NCI-H460 (cell line): Measurements from ENCODE around the gene LYPD4. TPM values are rescaled to one million over a fixed set of nuclear protein-coding genes. Genes with fewer than 3 reads are reported as not detected.

Experiments used
- DNase-seq: peaks from one replicate; pipeline ENCODE4 v3.0.0-alpha.2; 2016; ENCODE audit warnings: low read depth; ENCODE audit errors: extremely low read depth
- polyA plus RNA-seq: library from polyadenylated mRNA; depleted of rRNA; stranded (reverse); fragments of >200 nt; gene quantifications from 2 replicates; pipeline ENCODE4 v1.2.3, GENCODE V29; 2014; cell fraction: nucleus; rRNA removed
- total RNA-seq: library from RNA; depleted of rRNA; stranded (reverse); fragments of >200 nt; shearing (Covaris generic); gene quantifications from 2 replicates; pipeline ENCODE4 v1.2.3, GENCODE V29; 2014; rRNA removed

LYPD4 gene, protein sequence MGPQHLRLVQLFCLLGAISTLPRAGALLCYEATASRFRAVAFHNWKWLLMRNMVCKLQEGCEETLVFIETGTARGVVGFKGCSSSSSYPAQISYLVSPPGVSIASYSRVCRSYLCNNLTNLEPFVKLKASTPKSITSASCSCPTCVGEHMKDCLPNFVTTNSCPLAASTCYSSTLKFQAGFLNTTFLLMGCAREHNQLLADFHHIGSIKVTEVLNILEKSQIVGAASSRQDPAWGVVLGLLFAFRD
- not detected in 2 replicates for total RNA-seq
- not detected in 2 replicates for polyA plus RNA-seq

DNA sequence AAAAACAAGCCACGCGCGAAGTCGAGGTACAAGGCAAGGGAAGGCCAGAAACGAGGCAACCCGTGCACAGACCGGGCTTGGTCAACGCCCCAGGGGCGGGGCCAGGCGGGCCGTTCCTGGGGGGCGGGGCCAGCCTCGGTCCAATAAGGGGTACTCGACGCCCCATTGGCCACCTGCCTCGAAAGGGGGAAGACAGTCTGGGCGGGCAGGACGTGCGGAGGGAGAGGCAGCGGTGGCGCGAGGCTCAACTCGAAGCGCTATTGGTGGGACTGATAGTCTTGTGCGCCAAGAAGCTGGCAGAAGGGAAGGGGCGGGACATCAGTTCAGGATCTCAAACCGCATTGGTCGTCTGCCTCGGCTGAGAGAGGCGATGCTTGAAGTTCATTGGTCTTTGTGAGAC, at the start of gene LYPD4:
LYPD4 (minus strand) TSS at position 83 of the 400 bp plus-strand sequence. CDS start 5,398 bp downstream, outside the sequence.
- DNase-seq = no peak

DNA sequence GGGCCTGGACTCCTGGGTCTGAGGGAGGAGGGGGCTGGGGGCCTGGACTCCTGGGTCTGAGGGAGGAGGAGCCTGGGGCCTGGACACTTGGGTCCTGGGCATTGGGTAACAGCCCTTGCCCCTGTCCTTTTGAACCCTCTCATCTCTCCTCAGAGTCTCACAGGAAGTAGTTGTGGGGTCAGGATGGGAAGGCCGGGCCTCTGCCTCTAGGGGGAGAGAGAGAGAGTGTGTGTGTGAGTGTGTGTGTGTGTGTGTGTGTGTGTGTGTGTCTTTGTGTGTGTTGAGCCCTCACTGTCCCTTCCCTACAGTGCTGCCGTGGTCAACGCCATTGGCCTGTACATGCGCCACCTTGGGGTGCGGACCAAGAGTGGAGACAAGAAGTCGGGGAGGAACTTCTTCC, 49.4 kb upstream of the LYPD4 start:
- DNase-seq = no peak

DNA sequence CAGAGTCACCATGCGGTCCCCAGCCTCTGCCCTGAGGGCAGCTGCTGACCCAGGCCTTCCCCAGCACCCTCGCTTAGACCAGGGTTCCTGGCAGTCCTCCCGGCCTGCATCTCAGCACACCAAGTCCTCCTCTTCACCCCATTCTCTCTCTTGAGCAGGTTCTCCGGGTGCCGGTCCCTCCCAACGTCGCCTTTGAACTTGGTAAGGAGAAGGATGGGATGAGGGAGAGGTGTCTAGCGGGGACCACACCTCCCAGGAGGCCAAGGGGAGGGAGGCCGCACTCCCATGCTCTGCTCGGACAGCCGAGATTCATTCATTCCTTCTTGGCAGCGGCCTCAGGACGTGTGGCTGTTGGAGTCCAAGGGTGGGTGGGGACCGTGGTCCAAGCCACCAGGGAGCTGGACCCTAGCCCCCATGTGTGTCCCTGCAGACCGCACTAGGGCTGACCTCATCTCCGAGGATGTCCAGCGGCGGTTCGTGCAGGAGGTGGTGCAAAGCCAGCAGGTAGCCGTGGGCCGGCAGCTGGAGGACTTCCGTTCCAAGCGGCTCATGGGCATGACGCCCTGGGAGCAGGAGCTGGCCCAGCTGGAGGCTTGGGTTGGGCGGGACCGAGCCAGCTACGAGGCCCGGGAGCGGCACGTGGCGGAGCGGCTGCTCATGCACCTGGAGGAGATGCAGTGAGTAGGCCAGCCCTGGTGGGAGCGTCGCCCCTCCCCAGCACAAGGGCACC, 47.9 kb upstream of the LYPD4 start:
- DNase-seq = no peak

DNA sequence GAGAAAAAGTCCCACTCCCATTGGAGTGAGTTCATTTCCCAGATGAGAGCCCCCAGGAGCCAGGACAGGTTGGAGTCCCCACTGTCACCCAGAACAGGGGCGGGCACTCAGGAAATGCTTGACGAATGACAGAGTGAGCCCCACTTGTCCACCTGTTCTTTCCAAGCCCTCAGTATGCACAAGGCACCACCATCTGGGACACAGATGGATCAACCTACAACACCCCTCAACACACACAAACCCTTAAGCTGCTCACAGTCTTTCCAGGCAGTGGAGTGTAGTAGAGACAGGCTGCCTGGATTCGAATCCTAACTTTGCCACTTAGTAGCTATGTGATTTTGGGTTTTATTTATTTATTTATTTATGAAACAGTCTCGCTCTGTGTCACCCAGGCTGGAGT, 46.5 kb upstream of the LYPD4 start:
- no peak for DNase-seq

DNA sequence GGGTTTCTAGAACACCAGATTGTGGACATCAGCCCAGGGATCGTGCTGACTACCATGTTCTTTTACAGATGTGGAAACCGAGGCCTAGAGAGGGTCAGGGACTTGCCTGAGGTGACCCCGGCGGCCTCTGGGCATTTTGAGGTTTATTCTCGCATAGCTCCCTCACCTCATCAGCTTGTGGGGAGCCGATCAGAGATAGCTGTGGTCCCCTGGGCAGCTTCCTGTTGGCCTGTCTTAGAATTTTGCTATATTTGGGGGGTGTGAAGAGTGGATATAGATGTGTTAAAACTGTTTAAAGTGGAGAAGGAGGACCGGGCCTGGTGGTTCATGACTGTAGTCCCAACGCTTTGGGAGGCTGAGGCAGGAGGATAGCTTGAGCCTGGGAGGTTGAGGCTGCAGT, 45.4 kb upstream of the LYPD4 start:
- no peak for DNase-seq

DNA sequence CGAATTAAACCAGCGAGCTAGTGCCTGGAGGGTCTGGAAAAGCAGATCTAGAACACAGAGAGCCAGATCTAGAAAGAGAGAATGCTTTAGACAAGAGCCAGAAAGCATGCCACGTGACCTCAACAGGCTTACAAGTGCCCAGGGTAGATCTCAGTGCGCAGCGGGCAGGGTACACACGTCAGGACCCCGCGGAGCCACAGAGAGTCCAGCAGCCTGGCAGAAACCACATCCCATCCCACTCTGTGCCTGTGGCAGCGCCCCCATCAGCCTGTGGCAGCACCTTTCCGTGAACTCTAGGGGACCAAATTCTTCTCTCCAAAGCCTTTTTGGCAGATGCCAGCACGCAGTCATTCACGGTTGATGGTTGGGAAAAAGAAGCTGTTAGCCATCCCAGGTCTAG, 44.4 kb upstream of the LYPD4 start:
- DNase-seq = no peak

DNA sequence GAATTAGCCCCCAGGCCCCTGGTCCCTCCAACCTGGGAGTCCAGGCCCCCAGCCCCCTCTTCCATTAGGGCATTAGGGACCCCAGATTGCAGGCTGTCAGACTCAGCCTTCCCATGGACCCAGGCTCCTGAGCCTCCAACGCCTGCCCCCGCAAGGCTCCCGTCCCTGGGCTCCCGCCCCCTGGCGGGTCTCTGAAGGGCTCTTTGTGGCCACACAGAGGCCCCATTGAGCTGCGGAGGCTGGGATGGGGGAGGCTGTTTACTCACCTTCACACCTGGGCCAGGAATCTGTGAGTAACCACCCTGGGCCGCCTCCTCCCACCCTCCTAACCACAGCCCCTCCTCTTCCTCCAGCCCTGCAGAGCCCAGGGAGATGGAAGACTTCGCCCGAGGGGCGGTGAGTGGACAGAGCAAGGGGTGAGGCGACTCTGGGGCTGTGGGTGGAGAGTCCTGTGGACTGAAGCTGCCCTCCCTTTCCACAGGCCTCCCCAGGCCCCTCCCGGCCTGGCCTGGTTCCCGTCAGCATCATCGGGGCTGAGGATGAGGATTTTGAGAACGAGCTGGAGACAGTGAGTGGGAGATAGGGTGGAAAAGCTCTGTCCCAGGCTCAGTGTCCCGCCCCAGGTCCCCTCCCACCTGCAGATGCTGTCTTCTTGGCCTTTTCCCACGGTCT, 43.4 kb upstream of the LYPD4 start:
- no peak for DNase-seq

DNA sequence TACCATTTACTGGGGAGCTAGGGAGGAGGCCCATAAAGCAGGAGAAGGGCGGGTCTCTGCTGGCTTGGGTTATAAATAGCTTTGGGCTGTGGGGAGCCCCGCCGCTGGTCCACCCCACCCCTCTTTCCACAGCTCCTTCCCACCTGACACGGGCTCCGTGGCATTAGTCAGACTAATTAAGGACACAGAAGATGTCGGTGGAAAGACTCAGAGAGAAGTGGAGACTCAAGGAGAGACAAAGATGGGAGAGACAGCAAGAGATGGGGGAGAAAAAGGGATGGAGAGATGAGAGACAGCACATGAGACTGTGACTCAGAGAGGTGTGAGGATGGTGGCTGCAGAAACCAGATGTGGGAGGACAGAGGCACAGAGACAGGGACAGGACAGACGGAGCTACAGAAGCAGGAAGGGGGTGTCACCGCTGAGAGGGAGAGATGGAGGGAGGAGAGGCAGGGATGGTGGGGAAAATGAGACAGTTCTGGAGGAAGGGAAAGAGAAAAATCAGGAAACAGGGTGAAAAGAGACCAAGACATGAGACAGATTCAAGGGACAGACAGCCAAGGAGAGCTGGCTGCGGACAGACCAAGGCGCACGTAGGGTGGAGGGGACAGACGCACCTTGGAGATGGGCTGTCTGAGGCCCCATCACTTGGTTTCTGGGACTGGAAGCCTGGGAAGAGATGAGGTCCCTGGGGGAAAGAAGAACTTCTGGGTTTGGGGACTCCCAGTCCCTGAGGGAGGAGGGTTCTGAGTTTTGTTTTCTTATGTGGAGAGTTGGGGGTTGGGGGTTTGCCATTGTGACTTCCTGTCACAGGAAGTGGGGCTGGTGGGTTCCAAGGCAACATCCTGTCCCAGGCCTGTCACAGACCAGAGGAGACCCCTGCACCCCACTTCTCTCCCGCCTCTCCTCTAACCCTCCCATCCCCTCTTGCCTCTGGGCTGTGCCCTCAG, 42.6 kb upstream of the LYPD4 start:
- no peak for DNase-seq

DNA sequence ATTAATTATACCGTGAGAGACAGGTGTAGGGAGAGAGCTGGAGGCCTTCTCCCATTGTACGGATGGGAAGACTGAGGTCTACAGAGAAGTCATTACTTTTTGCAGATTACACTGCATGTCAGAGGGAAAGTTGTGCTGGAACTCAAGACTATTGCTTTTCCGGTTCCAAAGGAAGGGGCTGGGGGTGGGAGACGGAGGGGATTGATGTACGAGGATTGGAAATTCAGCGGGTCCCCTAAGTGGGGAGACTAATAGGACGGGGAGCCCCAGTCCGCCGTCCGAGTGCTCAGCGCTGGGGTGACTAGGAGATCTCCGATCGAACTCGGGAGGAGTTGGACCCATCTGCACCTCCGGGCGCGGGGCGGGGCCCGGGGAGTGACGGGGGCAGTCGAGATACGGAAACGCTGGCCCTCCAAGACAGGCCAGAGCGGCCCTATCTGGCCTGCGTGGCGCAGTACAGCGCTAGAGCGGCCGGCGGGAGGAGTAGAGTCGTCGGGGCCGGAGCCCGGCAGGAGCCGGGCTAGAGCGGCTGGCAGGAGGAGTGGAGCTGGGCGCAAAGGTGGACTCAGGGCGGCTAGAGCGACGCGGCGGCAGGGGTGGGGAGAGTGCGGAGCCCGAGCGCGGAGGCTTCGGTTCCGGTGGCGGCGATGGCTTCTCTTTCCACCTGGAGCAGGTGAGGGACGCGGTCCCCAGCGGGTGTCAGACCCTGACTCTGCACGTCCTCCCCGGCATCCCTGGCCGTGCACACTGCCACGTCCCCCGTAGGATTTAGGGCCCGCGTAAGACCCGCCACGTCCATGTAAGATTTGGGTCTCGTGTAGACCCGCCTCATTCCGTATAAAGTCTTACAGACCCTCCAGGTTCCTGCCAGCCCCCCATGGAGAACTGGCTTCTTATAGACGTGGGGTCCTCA, 39.6 kb upstream of the LYPD4 start:
- DNase-seq = peak; percentile 91

DNA sequence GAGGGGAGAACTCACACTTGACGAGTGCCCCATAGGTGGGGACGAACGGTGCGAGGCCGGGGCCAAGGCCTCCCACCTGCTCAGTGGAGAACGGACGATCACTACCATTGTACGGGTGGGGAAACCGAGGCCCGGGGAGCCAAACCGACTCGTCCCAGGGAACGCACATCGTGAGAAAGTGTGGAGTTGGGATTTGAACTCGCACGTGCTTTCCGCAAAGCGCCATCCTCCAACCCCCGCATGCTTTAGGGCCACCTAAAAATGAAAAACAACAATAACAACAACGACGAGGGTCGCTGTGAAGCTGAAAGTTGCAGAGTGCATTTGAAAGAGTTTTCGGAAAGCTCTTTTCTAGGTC, 39.0 kb upstream of the LYPD4 start:
- no peak for DNase-seq

DNA sequence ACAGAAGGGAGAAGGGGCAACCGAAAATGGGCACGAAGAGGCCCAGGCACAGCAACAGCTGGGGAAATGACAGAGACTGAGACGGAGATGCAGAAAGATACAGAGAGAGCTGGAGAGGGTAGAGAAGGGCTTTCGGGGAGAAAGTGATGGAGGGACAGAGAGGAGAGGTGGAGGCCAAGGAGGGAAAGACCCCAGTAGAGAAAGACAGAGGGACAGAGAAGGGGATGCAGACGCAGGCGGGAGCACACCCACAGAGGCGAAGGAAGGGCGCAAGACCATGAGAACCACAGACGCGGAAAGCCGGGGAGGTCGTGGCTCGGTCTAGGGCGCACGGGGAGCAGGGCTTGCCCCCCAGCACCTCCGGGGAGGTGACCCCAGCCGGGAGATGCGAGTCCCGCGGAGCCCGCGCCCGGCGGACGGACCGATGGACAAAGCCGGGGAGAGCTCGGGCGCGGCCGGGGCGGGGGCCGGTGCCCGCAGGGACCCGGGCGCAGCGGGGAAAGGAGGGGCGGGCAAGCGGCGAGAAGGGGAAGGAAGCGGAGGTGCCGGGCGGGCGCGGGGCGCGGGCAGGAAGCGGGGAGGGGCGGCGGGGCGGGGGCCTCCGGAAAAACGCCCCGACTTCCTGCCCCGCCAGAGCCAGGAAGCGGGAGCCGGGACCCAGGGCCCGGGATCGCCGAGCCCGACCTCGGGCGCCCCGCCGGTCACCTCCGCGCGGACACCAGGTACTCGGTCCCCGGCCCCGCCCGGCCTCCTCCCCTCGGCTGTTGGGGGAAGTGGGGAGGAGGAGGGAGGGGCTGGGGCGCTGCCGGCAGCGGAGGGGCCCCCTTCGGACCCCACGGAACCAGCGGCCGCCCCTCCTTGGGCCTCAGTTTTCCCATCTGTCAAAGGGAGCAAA, 38.3 kb upstream of the LYPD4 start, which contains the start of gene ARHGEF1:
ARHGEF1 (plus strand) TSS at position 617 of the 895 bp plus-strand sequence. CDS start 4,899 bp downstream, outside the sequence.
- no peak for DNase-seq

DNA sequence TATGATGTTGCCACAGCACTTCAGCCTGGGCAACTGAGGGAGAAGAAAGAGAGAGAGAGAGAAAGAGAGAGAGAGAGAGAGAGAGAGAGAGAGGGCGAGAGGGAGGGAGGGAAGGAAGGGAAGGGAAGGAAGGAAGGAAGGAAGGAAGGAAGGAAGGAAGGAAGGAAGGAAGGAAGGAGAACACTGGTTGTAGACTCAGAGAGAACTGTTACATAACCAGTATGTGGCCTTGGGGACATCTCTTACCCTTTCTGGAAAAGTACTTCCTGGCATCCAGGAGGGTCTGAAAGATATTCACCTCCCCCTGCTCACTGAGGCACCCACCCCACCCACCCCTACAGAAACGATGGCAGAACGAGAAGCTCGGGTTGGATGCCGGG, 35.8 kb upstream of the LYPD4 start:
- no peak for DNase-seq

DNA sequence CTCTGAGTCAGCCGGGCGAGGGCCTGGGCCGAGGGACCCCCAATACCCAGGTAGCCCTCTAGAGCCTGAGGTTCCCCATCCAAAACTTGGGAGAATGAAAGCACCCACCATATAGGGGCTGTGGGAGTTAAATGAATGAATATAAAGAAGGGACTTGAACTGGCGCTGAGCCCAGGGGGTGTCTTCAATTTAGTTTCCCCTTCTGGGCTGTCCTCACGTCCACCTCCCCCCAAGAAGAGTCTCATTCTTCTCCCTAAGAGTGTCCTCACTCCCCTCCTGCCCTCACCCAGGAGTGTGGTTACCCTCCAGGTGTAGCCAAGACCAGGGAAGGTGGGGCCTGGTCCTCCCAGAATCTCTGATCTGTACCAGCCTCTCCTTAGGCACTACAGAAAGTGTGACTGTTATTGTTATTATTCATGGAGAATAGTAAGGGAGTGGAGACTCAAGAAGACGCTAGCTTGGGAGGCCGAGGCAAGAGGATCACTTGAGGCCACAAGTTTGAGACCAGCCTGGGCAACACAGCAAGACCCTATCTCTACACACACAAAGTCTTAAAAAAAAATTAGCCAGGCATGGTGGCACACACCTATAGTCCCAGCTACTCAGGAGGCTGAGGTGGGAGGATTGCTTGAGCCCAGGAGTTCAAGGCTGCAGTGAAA, 35.3 kb upstream of the LYPD4 start:
- no peak for DNase-seq

DNA sequence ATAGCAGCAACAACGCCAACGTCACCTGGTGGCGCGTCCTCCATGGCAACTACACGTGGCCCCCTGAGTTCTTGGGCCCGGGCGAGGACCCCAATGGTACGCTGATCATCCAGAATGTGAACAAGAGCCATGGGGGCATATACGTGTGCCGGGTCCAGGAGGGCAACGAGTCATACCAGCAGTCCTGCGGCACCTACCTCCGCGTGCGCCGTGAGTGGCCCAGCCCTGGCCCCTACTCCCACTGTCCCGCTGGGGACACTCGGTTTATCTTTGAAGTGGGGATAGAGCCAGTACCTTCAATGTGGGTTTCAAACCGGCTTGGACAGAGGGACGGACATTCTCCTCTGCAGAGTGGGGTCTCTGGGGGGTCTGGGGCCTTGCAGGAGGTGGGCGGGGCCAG, 34.6 kb upstream of the LYPD4 start:
- no peak for DNase-seq

DNA sequence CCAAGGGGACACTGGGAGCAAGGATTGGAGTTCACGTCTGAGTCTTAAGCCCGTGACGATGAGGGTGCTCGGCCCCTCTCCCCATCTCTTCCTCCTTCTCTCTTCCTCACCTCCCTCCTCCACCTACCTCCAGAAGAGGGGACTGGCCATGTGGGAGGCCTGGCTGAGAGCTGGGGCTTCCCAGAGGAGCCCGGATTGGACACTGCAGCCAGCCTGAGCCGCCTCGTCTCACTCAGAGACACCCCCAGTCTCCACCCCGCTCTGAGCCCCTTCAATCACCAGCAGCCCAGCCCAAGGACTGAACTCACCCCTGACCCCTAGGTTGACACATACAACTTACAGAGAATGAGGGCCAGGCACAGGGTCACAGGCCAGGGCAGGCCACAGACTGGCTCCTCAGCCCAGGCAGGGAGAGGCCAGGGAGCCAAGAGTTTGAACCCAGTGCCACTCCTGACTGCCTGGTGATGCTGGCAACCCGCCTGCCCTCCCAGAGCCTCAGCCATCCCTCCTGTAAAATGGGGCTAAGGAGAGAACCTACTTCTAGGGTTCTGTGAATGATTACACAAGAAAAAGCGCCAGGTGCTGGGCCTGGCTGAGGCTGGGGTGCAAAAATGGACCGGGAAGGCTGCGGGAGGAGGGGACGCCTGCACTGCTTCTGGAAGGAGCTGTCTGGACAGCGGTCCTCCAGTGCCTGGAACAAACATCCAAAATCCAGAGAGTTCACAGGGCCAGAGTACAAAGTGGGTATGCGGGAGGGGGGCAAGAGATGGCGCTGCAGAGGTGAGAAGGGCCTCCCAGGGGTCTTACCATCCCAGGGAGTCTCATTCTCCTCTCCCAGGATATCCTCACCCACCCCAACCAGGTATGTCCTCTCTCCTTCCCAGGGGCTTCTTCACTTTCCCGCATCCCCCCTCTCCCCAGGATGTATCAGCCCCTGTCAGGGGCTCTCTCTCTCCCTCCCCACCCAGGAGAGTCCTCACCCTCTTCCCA, 33.7 kb upstream of the LYPD4 start:
- DNase-seq = no peak
